HCT116 (cell line): ENCODE data around the gene EEA1. TPM values are rescaled to one million over a fixed set of nuclear protein-coding genes. Genes with fewer than 3 reads are reported as not detected.

Source experiments
- ATAC-seq: fragments of 200-7000 bp; cut with Tn5 transposase; 2 replicates; pipeline ENCODE4 v1.9.1; 2020; ENCODE audit warnings: mild to moderate bottlenecking, moderate library complexity
- BruUV-seq: library from RNA; stranded (reverse); fragments of 400-500 nt; replicated peaks from 2 replicates; lab custom pipeline; 2021; lab: Mats Ljungman, UMichigan
- CTCF ChIA-PET: fragments of 300-600 bp; sonication (Branson Sonifier 250); formaldehyde crosslinking; loops from one replicate; lab custom pipeline; 2021; ENCODE audit warnings: antibody characterized with exemption; lab: Charles Lee
- POLR2A ChIA-PET: fragments of 300-600, 350-600 bp; sonication (Branson Sonifier 250); formaldehyde crosslinking; loops from one replicate; lab custom pipeline; 2021; ENCODE audit warnings: antibody characterized with exemption; lab: Charles Lee
- RAD21 ChIA-PET, 2 experiments: fragments of 300-600 bp; sonication (Branson Sonifier 250); formaldehyde crosslinking; loops; one replicate each; lab custom pipeline; 2023; ENCODE audit warnings: low total read pairs in 2 of 2; ENCODE audit not compliant: uncharacterized antibody in 2 of 2, unreplicated experiment in 2 of 2, low non-redundant PET in 1 of 2; lab: Charles Lee
- DNase-seq: peaks from one replicate; pipeline ENCODE4 v3.0.0-alpha.2; 2010; ENCODE audit warnings: low read depth, low spot score
- H2AFZ ChIP-seq: fragments of 200-600 bp; shearing (Covaris generic), sonication (generic); 2 replicates; pipeline ENCODE4 v1.6.1; 2017; ENCODE audit warnings: low read depth, mixed run types, mixed read lengths, antibody characterized with exemption, low read length; ENCODE audit not compliant: poor library complexity, severe bottlenecking
- H3K27ac ChIP-seq: 2 replicates; pipeline ENCODE4 v1.5.1; 2012; ENCODE audit warnings: low read depth, low read length
- H3K27me3 ChIP-seq: fragments of 200-600 bp; sonication (generic); 2 replicates; pipeline ENCODE4 v1.6.1; 2016; ENCODE audit warnings: mixed run types, low read length, mixed read lengths; ENCODE audit not compliant: insufficient read depth
- H3K36me3 ChIP-seq, 2 experiments: fragments of 200-500 bp in 1 of 2; fragments of 200-600 bp in 1 of 2; sonication (Bioruptor generic) in 1 of 2; sonication (generic) in 1 of 2; 2 replicates each; pipeline versions ENCODE4 v1.5.1 to v1.6.1; 2014 to 2016; ENCODE audit warnings: low read length in 2 of 2, inconsistent platforms in 1 of 2, mixed read lengths in 1 of 2, mixed run types in 1 of 2; ENCODE audit not compliant: insufficient read depth in 2 of 2, control insufficient read depth in 1 of 2
- H3K4me1 ChIP-seq, 2 experiments: fragments of 200-600 bp in 1 of 2; sonication (generic) in 1 of 2; 2 replicates each; pipeline versions ENCODE4 v1.5.1 to v1.6.1; 2012 to 2017; ENCODE audit warnings: low read length in 2 of 2, inconsistent platforms in 1 of 2, mild to moderate bottlenecking in 1 of 2, mixed read lengths in 1 of 2, mixed run types in 1 of 2, moderate library complexity in 1 of 2; ENCODE audit not compliant: insufficient read depth in 2 of 2, control insufficient read depth in 1 of 2
- H3K4me2 ChIP-seq: fragments of 200-600 bp; sonication (generic); 2 replicates; pipeline ENCODE4 v1.6.1; 2017; ENCODE audit warnings: mixed run types, low read length, mixed read lengths
- H3K4me3 ChIP-seq, 2 experiments: fragments of 200-600 bp in 1 of 2; sonication (generic) in 1 of 2; replicated peaks in 1 of 2; 2 replicates each; pipeline ENCODE4 v1.5.1; 2011 to 2016; ENCODE audit warnings: low read length in 2 of 2, control low read depth in 1 of 2, low read depth in 1 of 2, mild to moderate bottlenecking in 1 of 2, mixed read lengths in 1 of 2, mixed run types in 1 of 2
- H3K79me2 ChIP-seq: fragments of 200-600 bp; sonication (generic); 2 replicates; pipeline ENCODE4 v1.6.1; 2017; ENCODE audit warnings: mild to moderate bottlenecking, mixed run types, low read length, moderate library complexity, mixed read lengths; ENCODE audit not compliant: insufficient read depth
- H3K9ac ChIP-seq: fragments of 200-600 bp; sonication (generic); 2 replicates; pipeline ENCODE4 v1.6.1; 2016; ENCODE audit warnings: low read length, mixed read lengths
- H3K9me2 ChIP-seq: fragments of 200-600 bp; sonication (generic), shearing (Covaris generic); 2 replicates; pipeline ENCODE4 v1.6.1; 2017; ENCODE audit warnings: mixed run types, mild to moderate bottlenecking, moderate library complexity; ENCODE audit not compliant: insufficient read depth
- H3K9me3 ChIP-seq, 2 experiments: fragments of 200-500 bp in 1 of 2; fragments of 200-600 bp in 1 of 2; sonication (Bioruptor generic) in 1 of 2; sonication (generic) in 1 of 2; 2 replicates each; pipeline ENCODE4 v1.6.1; 2014 to 2017; ENCODE audit warnings: low read length in 2 of 2, mixed read lengths in 2 of 2, inconsistent platforms in 1 of 2, low read depth in 1 of 2, mild to moderate bottlenecking in 1 of 2, mixed run types in 1 of 2, moderate library complexity in 1 of 2; ENCODE audit not compliant: control insufficient read depth in 1 of 2, insufficient read depth in 1 of 2
- H4K20me1 ChIP-seq: fragments of 200-600 bp; sonication (generic), shearing (Covaris generic); 2 replicates; pipeline ENCODE4 v1.6.1; 2017; ENCODE audit warnings: mixed run types, mild to moderate bottlenecking, moderate library complexity; ENCODE audit not compliant: insufficient read depth
- CBX3 ChIP-seq: IDR thresholded peaks from 2 replicates; pipeline ENCODE4 v1.6.1; 2012; ENCODE audit warnings: low read depth
- EGR1 ChIP-seq: IDR thresholded peaks from 2 replicates; pipeline ENCODE4 v1.6.1; 2012; ENCODE audit warnings: low read depth
- ELF1 ChIP-seq: IDR thresholded peaks from 2 replicates; pipeline ENCODE4 v1.6.1; 2012; ENCODE audit warnings: low read depth, borderline replicate concordance
- RAD21 ChIP-seq: IDR thresholded peaks from 2 replicates; pipeline ENCODE4 v1.6.1; 2012; ENCODE audit warnings: low read depth, mild to moderate bottlenecking
- SIN3A ChIP-seq: IDR thresholded peaks from 2 replicates; pipeline ENCODE4 v1.6.1; 2012; ENCODE audit warnings: low read depth
- SP1 ChIP-seq: IDR thresholded peaks from 2 replicates; pipeline ENCODE4 v1.6.1; 2012; ENCODE audit warnings: low read depth
- SRF ChIP-seq: IDR thresholded peaks from 2 replicates; pipeline ENCODE4 v1.6.1; 2012; ENCODE audit warnings: low read depth
- YY1 ChIP-seq: IDR thresholded peaks from 2 replicates; pipeline ENCODE4 v1.6.1; 2011; ENCODE audit warnings: low read length, low read depth, moderate library complexity, mild to moderate bottlenecking; ENCODE audit not compliant: insufficient replicate concordance; ENCODE audit errors: extremely low read depth
- ZFX ChIP-seq: fragments of 450-650 bp; IDR thresholded peaks from 2 replicates; pipeline ENCODE4 v1.6.1; 2017
- ZNF274 ChIP-seq: fragments of 200-500 bp; sonication (Bioruptor generic); IDR thresholded peaks from 2 replicates; pipeline ENCODE4 v1.6.1; 2014; ENCODE audit warnings: mild to moderate bottlenecking, low read depth, low read length, inconsistent platforms
- intact Hi-C: fragments of 100-400 bp; cut with micrococcal nuclease; formaldehyde crosslinking; loops from 2 replicates; pipeline ENCODE4 v1.10.0; 2022
- total RNA-seq: library from RNA; stranded (reverse); gene quantifications from one replicate; pipeline ENCODE4 v1.2.1, GENCODE V29; 2021; ENCODE audit not compliant: unreplicated experiment
- TF ChIP-seq, protein P1 (sequence below), 3 experiments: fragments of 200-600 bp in 1 of 3; sonication (generic) in 1 of 3; IDR thresholded peaks in 2 of 3; conservative IDR thresholded peaks in 1 of 3; 2 replicates each; pipeline ENCODE4 v1.5.1; 2012 to 2017; ENCODE audit warnings: low read depth in 2 of 3, low read length in 2 of 3, antibody characterized with exemption in 1 of 3, borderline replicate concordance in 1 of 3, control low read depth in 1 of 3, mild to moderate bottlenecking in 1 of 3, mixed read lengths in 1 of 3, mixed run types in 1 of 3, moderate library complexity in 1 of 3; ENCODE audit not compliant: insufficient read depth in 1 of 3
- TF ChIP-seq, protein P2 (sequence below): IDR thresholded peaks from 2 replicates; pipeline ENCODE4 v1.6.1; 2012; ENCODE audit warnings: low read depth
- TF ChIP-seq, protein P3 (sequence below): IDR thresholded peaks from 2 replicates; pipeline ENCODE4 v1.6.1; 2012
- TF ChIP-seq, protein P4 (sequence below): IDR thresholded peaks from 2 replicates; pipeline ENCODE4 v1.6.1; 2012
- TF ChIP-seq, protein P5 (sequence below): IDR thresholded peaks from 2 replicates; pipeline ENCODE4 v1.6.1; 2011; ENCODE audit warnings: mild to moderate bottlenecking, low read length, moderate library complexity; ENCODE audit not compliant: insufficient replicate concordance; ENCODE audit errors: extremely low read depth

EEA1 gene
- total RNA-seq, 1 experiment from 2014 or later, result 13.8 TPM

DNA sequence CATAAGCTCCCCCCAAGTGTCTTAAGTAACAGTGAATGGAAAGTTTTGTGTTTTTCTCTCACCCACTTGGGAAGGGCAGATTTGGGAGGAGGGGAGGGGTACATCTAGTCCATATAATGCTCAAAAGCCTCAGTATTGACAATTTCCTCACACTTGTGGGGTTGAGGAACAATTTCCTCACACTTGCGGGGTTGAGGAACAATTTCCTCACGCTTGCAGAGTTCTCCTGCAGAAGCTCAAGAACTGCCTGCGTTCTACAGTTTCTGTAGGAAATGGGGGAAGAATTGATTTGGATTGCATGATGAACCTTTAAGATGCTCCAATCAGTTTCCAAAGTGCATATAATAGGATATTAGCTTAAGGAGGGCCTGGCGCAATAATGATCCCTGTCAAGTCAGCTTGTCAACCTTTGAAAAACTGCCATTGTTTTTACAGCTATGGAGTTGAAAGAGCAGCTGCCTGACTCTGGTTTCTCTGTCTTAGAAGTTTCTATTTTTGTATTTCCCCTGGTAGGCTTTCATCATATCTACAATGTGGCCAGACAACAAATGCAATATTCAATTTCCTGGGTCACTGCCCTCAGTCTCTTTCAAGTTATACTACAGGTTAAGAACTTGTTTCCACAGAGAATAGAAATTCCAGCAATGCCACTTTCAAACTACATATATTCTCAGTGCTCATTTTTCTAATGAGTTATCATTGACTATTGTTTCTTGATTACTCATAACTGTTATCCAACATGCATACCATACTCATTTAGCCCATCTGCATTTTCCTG lies 159.8 kb downstream of the EEA1 start:
- H3K9me2 ChIP-seq, result no peaks in the 10 kb centered on the region
- ChIA-PET POLR2A (no interaction called here), RAD21 (no interaction called here), CTCF (interaction anchor here (1.9 kb wide), 1 partner anchor 650 kb away, joined by 4 read pairs; no protein-coding TSS in a partner anchor)
- no TSS peak for BruUV-seq
- DNase-seq, result no peak
- no peak overlapping the region for H3K9ac ChIP-seq
- no peaks in the 10 kb centered on the region for H3K36me3 ChIP-seq
- no peaks in the 10 kb centered on the region for H3K27me3 ChIP-seq
- intact Hi-C loops, result no loop called here
- no peaks in the 10 kb centered on the region for H4K20me1 ChIP-seq
- no peaks in the 10 kb centered on the region for H3K4me1 ChIP-seq
- H3K9me3 ChIP-seq, result no peaks in the 10 kb centered on the region
- no peak overlapping the region for H3K4me3 ChIP-seq
- no peak overlapping the region for H3K27ac ChIP-seq
- H2AFZ ChIP-seq, result no peak overlapping the region
- H3K4me2 ChIP-seq, result no peak overlapping the region
- no peak for ATAC-seq
- TF ChIP-seq YY1, result no peak
- TF ChIP-seq, protein P1, sequence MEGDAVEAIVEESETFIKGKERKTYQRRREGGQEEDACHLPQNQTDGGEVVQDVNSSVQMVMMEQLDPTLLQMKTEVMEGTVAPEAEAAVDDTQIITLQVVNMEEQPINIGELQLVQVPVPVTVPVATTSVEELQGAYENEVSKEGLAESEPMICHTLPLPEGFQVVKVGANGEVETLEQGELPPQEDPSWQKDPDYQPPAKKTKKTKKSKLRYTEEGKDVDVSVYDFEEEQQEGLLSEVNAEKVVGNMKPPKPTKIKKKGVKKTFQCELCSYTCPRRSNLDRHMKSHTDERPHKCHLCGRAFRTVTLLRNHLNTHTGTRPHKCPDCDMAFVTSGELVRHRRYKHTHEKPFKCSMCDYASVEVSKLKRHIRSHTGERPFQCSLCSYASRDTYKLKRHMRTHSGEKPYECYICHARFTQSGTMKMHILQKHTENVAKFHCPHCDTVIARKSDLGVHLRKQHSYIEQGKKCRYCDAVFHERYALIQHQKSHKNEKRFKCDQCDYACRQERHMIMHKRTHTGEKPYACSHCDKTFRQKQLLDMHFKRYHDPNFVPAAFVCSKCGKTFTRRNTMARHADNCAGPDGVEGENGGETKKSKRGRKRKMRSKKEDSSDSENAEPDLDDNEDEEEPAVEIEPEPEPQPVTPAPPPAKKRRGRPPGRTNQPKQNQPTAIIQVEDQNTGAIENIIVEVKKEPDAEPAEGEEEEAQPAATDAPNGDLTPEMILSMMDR (IDR thresholded peaks at IDR 0.05 in 2 of 3, conservative IDR thresholded peaks at IDR 0.05 in 1 of 3; ENCODE audit: borderline replicate concordance in 1 of 3, insufficient read depth in 1 of 3, low read depth in 2 of 3, low read length in 2 of 3), result no peak
- no peak for TF ChIP-seq ZFX
- TF ChIP-seq ELF1, result no peak
- TF ChIP-seq ZNF274, result no peak
- TF ChIP-seq SP1, result no peak
- no peak for TF ChIP-seq SRF
- TF ChIP-seq, protein P2, sequence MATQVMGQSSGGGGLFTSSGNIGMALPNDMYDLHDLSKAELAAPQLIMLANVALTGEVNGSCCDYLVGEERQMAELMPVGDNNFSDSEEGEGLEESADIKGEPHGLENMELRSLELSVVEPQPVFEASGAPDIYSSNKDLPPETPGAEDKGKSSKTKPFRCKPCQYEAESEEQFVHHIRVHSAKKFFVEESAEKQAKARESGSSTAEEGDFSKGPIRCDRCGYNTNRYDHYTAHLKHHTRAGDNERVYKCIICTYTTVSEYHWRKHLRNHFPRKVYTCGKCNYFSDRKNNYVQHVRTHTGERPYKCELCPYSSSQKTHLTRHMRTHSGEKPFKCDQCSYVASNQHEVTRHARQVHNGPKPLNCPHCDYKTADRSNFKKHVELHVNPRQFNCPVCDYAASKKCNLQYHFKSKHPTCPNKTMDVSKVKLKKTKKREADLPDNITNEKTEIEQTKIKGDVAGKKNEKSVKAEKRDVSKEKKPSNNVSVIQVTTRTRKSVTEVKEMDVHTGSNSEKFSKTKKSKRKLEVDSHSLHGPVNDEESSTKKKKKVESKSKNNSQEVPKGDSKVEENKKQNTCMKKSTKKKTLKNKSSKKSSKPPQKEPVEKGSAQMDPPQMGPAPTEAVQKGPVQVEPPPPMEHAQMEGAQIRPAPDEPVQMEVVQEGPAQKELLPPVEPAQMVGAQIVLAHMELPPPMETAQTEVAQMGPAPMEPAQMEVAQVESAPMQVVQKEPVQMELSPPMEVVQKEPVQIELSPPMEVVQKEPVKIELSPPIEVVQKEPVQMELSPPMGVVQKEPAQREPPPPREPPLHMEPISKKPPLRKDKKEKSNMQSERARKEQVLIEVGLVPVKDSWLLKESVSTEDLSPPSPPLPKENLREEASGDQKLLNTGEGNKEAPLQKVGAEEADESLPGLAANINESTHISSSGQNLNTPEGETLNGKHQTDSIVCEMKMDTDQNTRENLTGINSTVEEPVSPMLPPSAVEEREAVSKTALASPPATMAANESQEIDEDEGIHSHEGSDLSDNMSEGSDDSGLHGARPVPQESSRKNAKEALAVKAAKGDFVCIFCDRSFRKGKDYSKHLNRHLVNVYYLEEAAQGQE, result no peak
- TF ChIP-seq, protein P3, sequence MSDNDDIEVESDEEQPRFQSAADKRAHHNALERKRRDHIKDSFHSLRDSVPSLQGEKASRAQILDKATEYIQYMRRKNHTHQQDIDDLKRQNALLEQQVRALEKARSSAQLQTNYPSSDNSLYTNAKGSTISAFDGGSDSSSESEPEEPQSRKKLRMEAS, result no peak
- TF ChIP-seq SIN3A, result no peak
- TF ChIP-seq EGR1, result no peak
- TF ChIP-seq CBX3, result no peak
- TF ChIP-seq, protein P4, sequence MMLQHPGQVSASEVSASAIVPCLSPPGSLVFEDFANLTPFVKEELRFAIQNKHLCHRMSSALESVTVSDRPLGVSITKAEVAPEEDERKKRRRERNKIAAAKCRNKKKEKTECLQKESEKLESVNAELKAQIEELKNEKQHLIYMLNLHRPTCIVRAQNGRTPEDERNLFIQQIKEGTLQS, result no peak
- TF ChIP-seq, protein P5, sequence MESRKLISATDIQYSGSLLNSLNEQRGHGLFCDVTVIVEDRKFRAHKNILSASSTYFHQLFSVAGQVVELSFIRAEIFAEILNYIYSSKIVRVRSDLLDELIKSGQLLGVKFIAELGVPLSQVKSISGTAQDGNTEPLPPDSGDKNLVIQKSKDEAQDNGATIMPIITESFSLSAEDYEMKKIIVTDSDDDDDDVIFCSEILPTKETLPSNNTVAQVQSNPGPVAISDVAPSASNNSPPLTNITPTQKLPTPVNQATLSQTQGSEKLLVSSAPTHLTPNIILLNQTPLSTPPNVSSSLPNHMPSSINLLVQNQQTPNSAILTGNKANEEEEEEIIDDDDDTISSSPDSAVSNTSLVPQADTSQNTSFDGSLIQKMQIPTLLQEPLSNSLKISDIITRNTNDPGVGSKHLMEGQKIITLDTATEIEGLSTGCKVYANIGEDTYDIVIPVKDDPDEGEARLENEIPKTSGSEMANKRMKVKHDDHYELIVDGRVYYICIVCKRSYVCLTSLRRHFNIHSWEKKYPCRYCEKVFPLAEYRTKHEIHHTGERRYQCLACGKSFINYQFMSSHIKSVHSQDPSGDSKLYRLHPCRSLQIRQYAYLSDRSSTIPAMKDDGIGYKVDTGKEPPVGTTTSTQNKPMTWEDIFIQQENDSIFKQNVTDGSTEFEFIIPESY, result no peak
- TF ChIP-seq RAD21, result no peak
- H3K79me2 ChIP-seq, result no peaks in the 10 kb centered on the region
